Psoas muscle (tissue), 8 donors: ENCODE data around the gene FAIM2. TPM values are rescaled to one million over a fixed set of nuclear protein-coding genes. Genes with fewer than 3 reads are reported as not detected.

Experiments used
- ATAC-seq, 4 donors: fragments of 200-7000 bp; cut with Tn5 transposase; one replicate each; pipeline ENCODE4 v1.9.1; 2020; ENCODE audit warnings: moderate library complexity in 3 of 4, mild to moderate bottlenecking in 2 of 4
- DNase-seq, 2 donors: peaks; one replicate each; pipeline ENCODE4 v3.0.0-alpha.2; 2020
- H3K27ac ChIP-seq: fragments of 200-600 bp; one replicate; pipeline ENCODE4 v1.8.0; 2022
- H3K27me3 ChIP-seq, 3 donors: fragments of 200-600 bp in 1 of 3; one replicate each; pipeline versions ENCODE4 v1.6.1 to v1.8.0; 2013 to 2022; ENCODE audit warnings: low read length in 2 of 3, mild to moderate bottlenecking in 2 of 3, moderate library complexity in 1 of 3; ENCODE audit not compliant: insufficient read depth in 3 of 3
- H3K36me3 ChIP-seq, 2 donors: fragments of 200-600 bp in 1 of 2; one replicate each; pipeline versions ENCODE4 v1.6.1 to v1.8.0; 2013 to 2022; ENCODE audit warnings: low read depth in 1 of 2, mild to moderate bottlenecking in 1 of 2, moderate library complexity in 1 of 2; ENCODE audit not compliant: insufficient read depth in 1 of 2
- H3K4me1 ChIP-seq: fragments of 200-600 bp; one replicate; pipeline ENCODE4 v1.8.0; 2022
- H3K4me3 ChIP-seq: fragments of 200-600 bp; one replicate; pipeline ENCODE4 v1.8.0; 2022; ENCODE audit warnings: mild to moderate bottlenecking
- H3K9me3 ChIP-seq: fragments of 200-600 bp; one replicate; pipeline ENCODE4 v1.8.0; 2022
- WGBS, 3 donors: extraction: QIAGEN DNeasy Blood & Tissue Kit; methylation state at CpG; one replicate each; pipeline versions ENCODE4 v1.1.6 to v1.1.7; 2013; 5-methylcytosine and 5-hydroxymethylcytosine counted together
- intact Hi-C, 2 donors: fragments of 100-400 bp; cut with DNase I; formaldehyde crosslinking; loops; one replicate each; pipeline versions ENCODE4 v1.11.0 to v1.14.2; 2022
- polyA plus RNA-seq, 3 donors: library from polyadenylated mRNA; stranded (reverse); fragments of 200-250 nt; gene quantifications; one replicate each; pipeline ENCODE4 v1.2.3, GENCODE V29; 2013
- total RNA-seq, 4 donors: library from RNA; stranded (reverse); fragmentation: NEBNext Ultra II Directional in 2 of 4; extraction: Animal tissue kit (Norgen Biotek cat#: 25700) in 2 of 4; gene quantifications; one replicate each; pipeline versions ENCODE4 v1.2.1 to v1.2.4, GENCODE V29; 2021 to 2023
- TF ChIP-seq, protein P1 (sequence below): fragments of 200-600 bp; IDR thresholded peaks from one replicate; pipeline ENCODE4 v1.8.0; 2022; ENCODE audit warnings: antibody characterized with exemption
- donor health status: healthy with polysubstance abuse.
- donor health status: DM: no; HTN: no; CAD: no; lungs with moderate emphysema.
- donor health status: Bipolar disorder and iron deficiency.
- donor health status: healthy.
- donor health status: DM: yes; HTN: yes; CAD: no.
- donor health status: DM: no; HTN: no; CAD: no.
- donor health status: DM: no; HTN: no; CAD: no.
- donor health status: DM: yes; HTN: yes; CAD: no.

FAIM2 gene
- total and polyA plus RNA-seq, 7 donors, result 0.22 to 1.1 (median 0.58) TPM; not detected in 2

GRCh38 chr12:49901986-49902385 is 1.7 kb downstream of the FAIM2 start:
- Histone ChIP-seq H3K27ac (no peak overlapping the region), H3K27me3 (peaks cover 0 to 31% (median 8%) of the 10 kb centered on the region in 3 donors), H3K4me1 (no peaks in the 10 kb centered on the region), H3K9me3 (no peaks in the 10 kb centered on the region), H3K36me3 (no peaks in the 10 kb centered on the region), H3K4me3 (no peak overlapping the region)
- no peak for ATAC-seq
- intact Hi-C loops, result no loop called here
- TF ChIP-seq, protein P1, sequence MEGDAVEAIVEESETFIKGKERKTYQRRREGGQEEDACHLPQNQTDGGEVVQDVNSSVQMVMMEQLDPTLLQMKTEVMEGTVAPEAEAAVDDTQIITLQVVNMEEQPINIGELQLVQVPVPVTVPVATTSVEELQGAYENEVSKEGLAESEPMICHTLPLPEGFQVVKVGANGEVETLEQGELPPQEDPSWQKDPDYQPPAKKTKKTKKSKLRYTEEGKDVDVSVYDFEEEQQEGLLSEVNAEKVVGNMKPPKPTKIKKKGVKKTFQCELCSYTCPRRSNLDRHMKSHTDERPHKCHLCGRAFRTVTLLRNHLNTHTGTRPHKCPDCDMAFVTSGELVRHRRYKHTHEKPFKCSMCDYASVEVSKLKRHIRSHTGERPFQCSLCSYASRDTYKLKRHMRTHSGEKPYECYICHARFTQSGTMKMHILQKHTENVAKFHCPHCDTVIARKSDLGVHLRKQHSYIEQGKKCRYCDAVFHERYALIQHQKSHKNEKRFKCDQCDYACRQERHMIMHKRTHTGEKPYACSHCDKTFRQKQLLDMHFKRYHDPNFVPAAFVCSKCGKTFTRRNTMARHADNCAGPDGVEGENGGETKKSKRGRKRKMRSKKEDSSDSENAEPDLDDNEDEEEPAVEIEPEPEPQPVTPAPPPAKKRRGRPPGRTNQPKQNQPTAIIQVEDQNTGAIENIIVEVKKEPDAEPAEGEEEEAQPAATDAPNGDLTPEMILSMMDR, result no peak
- 87 to 91% (median 90%) methylated on average over 5 of the region's 5 CpGs for WGBS, 3 donors
- DNase-seq, result peak in 1 of 2 donors; percentile 16

- Histone ChIP-seq H3K27me3 (peaks cover 0 to 31% (median 8%) of the 10 kb centered on the region in 3 donors), H3K9me3 (no peaks in the 10 kb centered on the region), H3K4me3 (no peak overlapping the region), H3K36me3 (no peaks in the 10 kb centered on the region), H3K4me1 (no peaks in the 10 kb centered on the region), H3K27ac (no peak overlapping the region)
- DNase-seq (peak in 1 of 2 donors; percentile 8), ATAC-seq (no peak)
- 58 to 70% (median 59%) methylated on average over 3 to 4 of the region's 4 CpGs for WGBS, 3 donors
- intact Hi-C loops, result no loop called here
- TF ChIP-seq, protein P1, result no peak
These were observed 2.7 kb downstream of the FAIM2 start for GRCh38 chr12:49901026-49901425.

- no peak for ATAC-seq
- WGBS, 3 donors, result 68 to 78% (median 78%) methylated on average over 6 of the region's 6 CpGs
- intact Hi-C loops, result no loop called here
These were observed 3.3 kb downstream of the FAIM2 start for GRCh38 chr12:49900371-49900770.

GRCh38 chr12:49899921-49900320 is 3.8 kb downstream of the FAIM2 start:
- Histone ChIP-seq H3K27ac (no peak overlapping the region), H3K9me3 (no peaks in the 10 kb centered on the region), H3K4me3 (no peak overlapping the region), H3K27me3 (peaks cover 0 to 21% (median 8%) of the 10 kb centered on the region in 3 donors), H3K4me1 (no peaks in the 10 kb centered on the region), H3K36me3 (no peaks in the 10 kb centered on the region)
- WGBS, 3 donors, result 85 to 93% (median 91%) methylated on average over 7 of the region's 7 CpGs
- TF ChIP-seq, protein P1, result no peak
- ATAC-seq (no peak), DNase-seq (peak in 1 of 2 donors; percentile 10)
- intact Hi-C loops, result no loop called here

More at GRCh38 chr12:49900371-49900770, 3.3 kb downstream of the FAIM2 start:
- Histone ChIP-seq H3K9me3 (no peaks in the 10 kb centered on the region), H3K4me3 (no peak overlapping the region), H3K27ac (no peak overlapping the region), H3K4me1 (no peaks in the 10 kb centered on the region), H3K27me3 (peaks cover 0 to 25% (median 8%) of the 10 kb centered on the region in 3 donors), H3K36me3 (no peaks in the 10 kb centered on the region)
- DNase-seq, result peak in 1 of 2 donors; percentile 7
- TF ChIP-seq, protein P1, result no peak

GRCh38 chr12:49899286-49899843 is 4.3 kb downstream of the FAIM2 start:
- Histone ChIP-seq H3K4me1 (no peaks in the 10 kb centered on the region), H3K27ac (no peak overlapping the region), H3K36me3 (no peaks in the 10 kb centered on the region), H3K9me3 (no peaks in the 10 kb centered on the region), H3K4me3 (no peak overlapping the region), H3K27me3 (peaks cover 0 to 16% (median 8%) of the 10 kb centered on the region in 3 donors)
- intact Hi-C loops, result no loop called here
- TF ChIP-seq, protein P1, result no peak
- DNase-seq, result peak in 1 of 2 donors; percentile 23
- WGBS, 3 donors, result 94 to 97% (median 97%) methylated on average over 9 of the region's 9 CpGs
- ATAC-seq, result no peak
